ENCODE results near the gene ZNF511. TPM values are rescaled to one million over a fixed set of nuclear protein-coding genes. Genes with fewer than 3 reads are reported as not detected.

The ZNF511 gene
- total RNA-seq, result 32.7 and 35.8 TPM in 2 replicates

GRCh38 chr10:133308421-133309099 is at the start of gene ZNF511, which contains the start of gene TUBGCP2:
TSS of gene ZNF511 (plus strand) at chr10:133308914. CDS start at chr10:133308944, 30 bp downstream.
TSS of gene TUBGCP2 (minus strand) at chr10:133308872. CDS start at chr10:133302941, 5,931 bp downstream.

GRCh38 chr10:133276435-133277201 is 32.1 kb upstream of the ZNF511 start, which contains the start of gene ADAM8:
TSS of gene ADAM8 (minus strand) at chr10:133276868. CDS start at chr10:133276817, 51 bp downstream.

DNA sequence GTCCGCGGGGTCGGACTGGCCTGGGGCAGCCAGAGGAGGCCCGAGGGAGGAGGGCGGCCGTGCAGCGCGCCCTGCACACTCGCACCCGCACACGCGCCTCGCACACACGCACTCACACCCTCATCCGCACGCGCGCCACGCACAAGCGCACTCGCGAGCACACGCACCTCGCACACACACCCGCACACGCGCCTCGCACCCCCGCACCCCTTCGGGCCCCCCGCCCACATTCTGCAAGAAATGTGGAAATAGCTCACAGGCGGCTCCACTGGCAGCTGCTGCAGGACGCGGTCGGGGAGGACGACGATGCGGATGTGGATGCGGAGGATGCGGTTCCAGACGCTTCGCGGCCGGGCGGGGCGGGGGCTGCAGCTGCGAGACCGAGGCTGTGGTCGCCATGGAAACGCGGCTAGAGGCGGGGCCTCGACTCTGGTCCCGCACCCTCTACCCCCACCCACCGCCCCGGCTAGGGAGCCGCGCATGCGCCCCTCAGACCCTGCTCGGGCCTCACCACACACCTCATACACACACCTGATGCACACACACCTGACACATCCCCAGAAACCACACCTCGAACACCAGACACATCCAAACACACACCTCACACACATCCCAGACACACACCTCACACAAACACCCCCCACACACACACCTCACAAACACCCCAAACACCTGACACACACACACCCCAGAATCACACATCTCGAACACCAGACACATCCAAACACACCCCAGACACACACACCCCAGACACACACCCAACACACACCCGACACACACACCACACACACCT is 28.1 kb downstream of the ZNF511 start, which contains the start of gene CALY:
CALY (minus strand) TSS at position 320 of the 793 bp plus-strand sequence. CDS start 7,907 bp downstream, outside the sequence.

GRCh38 chr10:133357285-133358161 is 48.8 kb downstream of the ZNF511 start, which contains the start of gene FUOM:
TSS of gene FUOM (minus strand) at chr10:133358019. CDS start at chr10:133358007, 12 bp downstream.

Other genes starting within 250 kb of the ZNF511 start
- gene ADGRA1, start 221.0 kb upstream of the ZNF511 start, total RNA-seq, result 0.32 TPM in 1 of 2 replicates, not detected in the other
- gene KNDC1, start 148.7 kb upstream of the ZNF511 start, total RNA-seq, result 0.80 TPM in 1 of 2 replicates, not detected in the other
- gene UTF1, start 78.7 kb upstream of the ZNF511 start, total RNA-seq, result not detected in 2 replicates
- 0.16 TPM in 1 of 2 replicates, not detected in the other for gene VENTX, start 71.1 kb upstream of the ZNF511 start, total RNA-seq
- 4.5 and 6.0 TPM in 2 replicates for gene ADAM8, start 32.0 kb upstream of the ZNF511 start, total RNA-seq
- 41.0 and 52.8 TPM in 2 replicates for gene TUBGCP2, start within 50 bp of the ZNF511 start, total RNA-seq
- 14.1 TPM in 1 of 2 replicates, not detected in the other for gene CALY, start 28.0 kb downstream of the ZNF511 start, total RNA-seq
- gene PRAP1, start 38.5 kb downstream of the ZNF511 start, total RNA-seq, result not detected in 2 replicates
- 24.8 and 58.6 TPM in 2 replicates for gene FUOM, start 49.1 kb downstream of the ZNF511 start, total RNA-seq
- gene ECHS1, start 64.4 kb downstream of the ZNF511 start, total RNA-seq, result 69.6 and 112 TPM in 2 replicates
- 5.4 and 5.6 TPM in 2 replicates for gene PAOX, start 70.3 kb downstream of the ZNF511 start, total RNA-seq
- 16.0 and 22.6 TPM in 2 replicates for gene MTG1, start 85.2 kb downstream of the ZNF511 start, total RNA-seq
- gene SPRN, start 115.7 kb downstream of the ZNF511 start, total RNA-seq, result under 0.01 and 0.08 TPM in 2 replicates
- 0.26 and 1.4 TPM in 2 replicates for gene SCART1, start 145.0 kb downstream of the ZNF511 start, total RNA-seq
- under 0.01 and 1.7 TPM in 2 replicates for gene CYP2E1, start 218.4 kb downstream of the ZNF511 start, total RNA-seq

Data from epithelial cell of alveolus of lung (primary cell).